H1 (cell line): ENCODE results near the gene ANKRD27. TPM values are rescaled to one million over a fixed set of nuclear protein-coding genes. Genes with fewer than 3 reads are reported as not detected.

Source experiments
- BCL11A ChIP-seq, 2 experiments: IDR thresholded peaks; one replicate each; pipeline ENCODE4 v1.6.1; 2011; ENCODE audit warnings: low read depth in 2 of 2, low read length in 2 of 2, mild to moderate bottlenecking in 2 of 2
- BRCA1 ChIP-seq: IDR thresholded peaks from 2 replicates; pipeline ENCODE4 v1.6.1; 2012; ENCODE audit warnings: low read depth, low read length, improper control_type of control experiment
- CBX8 ChIP-seq: fragments of 300-800, 300-1000 bp; sonication (generic); IDR thresholded peaks from 2 replicates; pipeline ENCODE4 v1.7.1; 2016; ENCODE audit warnings: low read depth, low read length, borderline replicate concordance
- GABPA ChIP-seq: IDR thresholded peaks from 2 replicates; pipeline ENCODE4 v1.6.1; 2011; ENCODE audit warnings: mild to moderate bottlenecking, low read length, moderate library complexity, borderline replicate concordance; ENCODE audit not compliant: insufficient read depth
- KDM1A ChIP-seq: fragments of 200-600, 300-600 bp; sonication (generic); IDR thresholded peaks from 2 replicates; pipeline ENCODE4 v1.7.1; 2016; ENCODE audit warnings: mild to moderate bottlenecking, low read length, borderline replicate concordance
- NRF1 ChIP-seq: IDR thresholded peaks from 2 replicates; pipeline ENCODE4 v1.6.1; 2011; ENCODE audit warnings: mild to moderate bottlenecking, low read depth, low read length, improper control_type of control experiment
- RFX5 ChIP-seq: IDR thresholded peaks from 2 replicates; pipeline ENCODE4 v1.6.1; 2011; ENCODE audit warnings: low read depth, low read length, improper control_type of control experiment, borderline replicate concordance
- RXRA ChIP-seq: IDR thresholded peaks from 2 replicates; pipeline ENCODE4 v1.6.1; 2011; ENCODE audit warnings: low read depth, mild to moderate bottlenecking, low read length, moderate library complexity; ENCODE audit not compliant: insufficient read depth
- TAF7 ChIP-seq: optimal IDR thresholded peaks from 2 replicates; pipeline ENCODE3; 2011; ENCODE audit warnings: low read depth, mild to moderate bottlenecking, inconsistent platforms, low read length, moderate library complexity, borderline replicate concordance
- TBP ChIP-seq: IDR thresholded peaks from 2 replicates; pipeline ENCODE4 v1.6.1; 2011; ENCODE audit warnings: low read depth, low read length, improper control_type of control experiment
- polyA plus RNA-seq, 7 experiments: library from polyadenylated mRNA; depleted of rRNA in 3 of 7; stranded (reverse) in 5 of 7; unstranded in 2 of 7; fragments of >200 nt in 5 of 7; fragments of 200-250 nt in 2 of 7; gene quantifications; 1 replicate in 5 of 7; 2 replicates in 1 of 7; 4 replicates in 1 of 7; pipeline versions ENCODE4 v1.2.1 to v1.2.3, GENCODE V29; 2011 to 2013; ENCODE audit warnings: missing spikeins in 2 of 7, mixed read lengths in 2 of 7
- total RNA-seq: library from RNA; stranded (reverse); fragmentation: NEBNext Ultra II Directional; extraction: Animal tissue kit (Norgen Biotek cat#: 25700); gene quantifications from 2 replicates; pipeline ENCODE4 v1.2.1, GENCODE V29; 2021

The ANKRD27 gene
- total and polyA plus RNA-seq, 2 of the 8 experiments (the other 6 are each of a cell fraction or from before 2014, with no cell fraction given) = 27.9 to 55.7 TPM

DNA sequence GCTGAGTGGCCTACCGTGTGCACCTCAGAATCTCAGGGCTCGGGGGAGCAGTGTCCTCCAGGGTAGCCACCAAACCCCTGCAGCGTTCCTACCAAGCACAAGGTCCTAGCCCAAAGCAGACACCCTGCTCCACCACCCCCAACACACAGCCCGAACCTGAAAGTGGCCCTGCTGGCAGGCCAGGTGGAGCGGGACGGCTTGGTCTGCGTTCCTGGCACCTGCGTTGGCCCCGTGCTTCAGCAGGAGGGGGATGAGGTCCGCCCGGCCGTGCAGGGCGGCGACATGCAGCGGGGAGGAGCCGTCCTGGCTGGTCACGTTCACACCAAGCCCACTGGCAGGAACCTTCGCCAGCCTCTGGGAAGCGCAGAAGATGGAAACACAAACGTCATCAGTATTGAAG is 67.5 kb downstream of the ANKRD27 start (continued):
- TF ChIP-seq RXRA = no peak
- no peak for TF ChIP-seq CBX8
- TF ChIP-seq TAF7 = no peak
- TF ChIP-seq NRF1 = no peak
- TF ChIP-seq RFX5 = no peak
- TF ChIP-seq GABPA = no peak
- TF ChIP-seq BRCA1 = no peak
- no peak for TF ChIP-seq BCL11A (IDR thresholded peaks at IDR 0.05; ENCODE audit: low read depth in 2 of 2, low read length in 2 of 2)
- TF ChIP-seq KDM1A = no peak
- TF ChIP-seq TBP = no peak
